ENCODE measurements around the gene MEGF11.

Gene MEGF11

DNA sequence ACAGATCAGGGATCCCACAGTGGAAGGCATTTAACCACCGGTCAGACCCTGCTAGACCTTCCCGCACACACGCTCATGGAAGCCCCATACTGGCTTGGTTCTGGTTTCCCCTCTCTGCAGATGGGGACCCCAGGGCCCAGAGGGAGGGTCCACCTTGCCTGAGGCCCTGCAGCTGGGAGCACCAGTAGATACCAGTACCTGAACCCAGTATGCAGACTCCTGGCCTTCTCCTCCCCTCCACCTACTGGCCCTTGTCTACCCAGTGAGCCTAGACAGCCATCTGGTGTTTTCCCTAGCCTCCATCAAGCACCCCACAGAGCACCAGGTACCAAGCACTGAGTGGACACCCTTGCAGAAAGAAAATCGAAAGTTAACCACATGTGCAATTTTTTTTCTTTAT lies 65.1 kb downstream of the MEGF11 start:
- H3K9me3 ChIP-seq (ENCODE audit: control insufficient read depth, low read length): no peaks in the 10 kb centered on the region
- H3K4me3 ChIP-seq (ENCODE audit: low read depth, low read length): no peak overlapping the region
- TF ChIP-seq, protein P1, sequence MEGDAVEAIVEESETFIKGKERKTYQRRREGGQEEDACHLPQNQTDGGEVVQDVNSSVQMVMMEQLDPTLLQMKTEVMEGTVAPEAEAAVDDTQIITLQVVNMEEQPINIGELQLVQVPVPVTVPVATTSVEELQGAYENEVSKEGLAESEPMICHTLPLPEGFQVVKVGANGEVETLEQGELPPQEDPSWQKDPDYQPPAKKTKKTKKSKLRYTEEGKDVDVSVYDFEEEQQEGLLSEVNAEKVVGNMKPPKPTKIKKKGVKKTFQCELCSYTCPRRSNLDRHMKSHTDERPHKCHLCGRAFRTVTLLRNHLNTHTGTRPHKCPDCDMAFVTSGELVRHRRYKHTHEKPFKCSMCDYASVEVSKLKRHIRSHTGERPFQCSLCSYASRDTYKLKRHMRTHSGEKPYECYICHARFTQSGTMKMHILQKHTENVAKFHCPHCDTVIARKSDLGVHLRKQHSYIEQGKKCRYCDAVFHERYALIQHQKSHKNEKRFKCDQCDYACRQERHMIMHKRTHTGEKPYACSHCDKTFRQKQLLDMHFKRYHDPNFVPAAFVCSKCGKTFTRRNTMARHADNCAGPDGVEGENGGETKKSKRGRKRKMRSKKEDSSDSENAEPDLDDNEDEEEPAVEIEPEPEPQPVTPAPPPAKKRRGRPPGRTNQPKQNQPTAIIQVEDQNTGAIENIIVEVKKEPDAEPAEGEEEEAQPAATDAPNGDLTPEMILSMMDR (IDR thresholded peaks at IDR 0.05): no peak
- no peak overlapping the region for H3K4me2 ChIP-seq (ENCODE audit: low read length)
- no peak overlapping the region for H2AFZ ChIP-seq
- no peaks in the 10 kb centered on the region for H3K79me2 ChIP-seq
- H3K36me3 ChIP-seq (ENCODE audit: control insufficient read depth, insufficient read depth, low read length): no peaks in the 10 kb centered on the region
- H3K27me3 ChIP-seq (ENCODE audit: control insufficient read depth, insufficient read depth, low read length): no peaks in the 10 kb centered on the region
- no peak overlapping the region for H3K27ac ChIP-seq
- no peaks in the 10 kb centered on the region for H3K4me1 ChIP-seq
- H3K9ac ChIP-seq: no peak overlapping the region

DNA sequence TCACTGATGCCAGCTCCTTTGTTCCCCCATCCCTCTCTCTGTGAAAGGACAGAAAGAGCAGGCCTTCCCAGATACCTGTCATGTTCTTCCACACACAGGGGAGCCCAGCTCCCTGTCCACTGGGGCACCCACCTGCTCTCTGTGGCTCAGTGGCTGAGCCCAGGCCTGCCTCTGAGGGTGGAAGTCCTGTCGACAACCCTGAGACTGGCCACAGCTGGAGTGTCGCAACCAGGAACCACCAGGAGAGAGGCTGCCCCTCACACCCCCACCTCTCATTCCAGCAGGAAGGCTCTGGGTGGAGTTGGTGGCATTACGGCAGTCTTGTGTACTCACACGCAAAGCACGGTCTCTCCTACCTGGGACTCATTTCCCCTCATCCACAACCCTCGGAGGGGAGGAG lies 66.3 kb downstream of the MEGF11 start:
- Histone ChIP-seq H3K27me3 (ENCODE audit: control insufficient read depth, insufficient read depth, low read length) (no peaks in the 10 kb centered on the region), H3K4me3 (ENCODE audit: low read depth, low read length) (no peak overlapping the region), H3K9ac (no peak overlapping the region), H3K36me3 (ENCODE audit: control insufficient read depth, insufficient read depth, low read length) (no peaks in the 10 kb centered on the region), H3K79me2 (no peaks in the 10 kb centered on the region), H3K4me1 (no peaks in the 10 kb centered on the region), H2AFZ (no peak overlapping the region), H3K4me2 (ENCODE audit: low read length) (no peak overlapping the region), H3K27ac (no peak overlapping the region), H3K9me3 (ENCODE audit: control insufficient read depth, low read length) (no peaks in the 10 kb centered on the region)
- TF ChIP-seq, protein P1 (IDR thresholded peaks at IDR 0.05): no peak

DNA sequence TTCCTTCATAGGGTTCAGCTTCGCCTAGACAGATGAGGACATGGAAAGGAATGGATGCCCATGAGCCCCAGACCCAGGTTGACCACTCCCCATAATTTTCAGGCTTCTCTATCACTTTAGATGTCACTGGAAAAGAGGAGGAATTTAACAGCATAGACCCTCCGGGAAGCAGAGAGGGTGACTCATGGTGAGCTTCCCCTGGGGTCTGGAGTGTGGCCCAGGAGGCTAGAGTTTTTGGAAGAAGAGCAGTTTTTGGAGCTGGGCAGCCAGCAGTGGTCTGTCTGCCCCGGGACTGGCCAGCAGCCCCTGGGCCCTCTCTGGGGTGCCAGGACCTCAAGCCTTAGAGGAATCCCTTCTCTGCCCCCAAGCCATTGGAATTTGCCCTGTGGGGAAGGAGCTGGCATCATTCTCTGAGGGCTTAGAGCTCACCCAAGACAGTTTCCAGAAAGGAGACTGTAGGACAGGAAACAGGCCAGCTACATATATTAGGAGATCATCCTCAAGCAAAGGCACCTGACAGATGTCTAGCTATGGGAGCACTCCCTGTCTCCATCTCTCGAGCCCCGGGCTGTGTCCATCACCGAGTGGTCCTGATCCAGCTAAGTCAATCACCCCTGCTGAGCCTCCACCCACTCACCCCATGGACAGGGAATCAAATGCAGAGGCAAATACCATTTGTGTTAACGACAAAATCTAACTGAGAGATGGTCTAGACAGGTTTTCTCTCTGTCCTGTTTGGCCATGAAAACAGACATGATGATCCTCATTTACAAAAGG lies 67.3 kb downstream of the MEGF11 start:
- no peak overlapping the region for H2AFZ ChIP-seq
- H3K36me3 ChIP-seq (ENCODE audit: control insufficient read depth, insufficient read depth, low read length): no peaks in the 10 kb centered on the region
- H3K9ac ChIP-seq: no peak overlapping the region
- H3K4me3 ChIP-seq (ENCODE audit: low read depth, low read length): no peak overlapping the region
- H3K4me1 ChIP-seq: no peaks in the 10 kb centered on the region
- no peaks in the 10 kb centered on the region for H3K79me2 ChIP-seq
- no peaks in the 10 kb centered on the region for H3K9me3 ChIP-seq (ENCODE audit: control insufficient read depth, low read length)
- H3K27me3 ChIP-seq (ENCODE audit: control insufficient read depth, insufficient read depth, low read length): no peaks in the 10 kb centered on the region
- TF ChIP-seq, protein P1 (IDR thresholded peaks at IDR 0.05): no peak
- H3K27ac ChIP-seq: no peak overlapping the region
- no peak overlapping the region for H3K4me2 ChIP-seq (ENCODE audit: low read length)

DNA sequence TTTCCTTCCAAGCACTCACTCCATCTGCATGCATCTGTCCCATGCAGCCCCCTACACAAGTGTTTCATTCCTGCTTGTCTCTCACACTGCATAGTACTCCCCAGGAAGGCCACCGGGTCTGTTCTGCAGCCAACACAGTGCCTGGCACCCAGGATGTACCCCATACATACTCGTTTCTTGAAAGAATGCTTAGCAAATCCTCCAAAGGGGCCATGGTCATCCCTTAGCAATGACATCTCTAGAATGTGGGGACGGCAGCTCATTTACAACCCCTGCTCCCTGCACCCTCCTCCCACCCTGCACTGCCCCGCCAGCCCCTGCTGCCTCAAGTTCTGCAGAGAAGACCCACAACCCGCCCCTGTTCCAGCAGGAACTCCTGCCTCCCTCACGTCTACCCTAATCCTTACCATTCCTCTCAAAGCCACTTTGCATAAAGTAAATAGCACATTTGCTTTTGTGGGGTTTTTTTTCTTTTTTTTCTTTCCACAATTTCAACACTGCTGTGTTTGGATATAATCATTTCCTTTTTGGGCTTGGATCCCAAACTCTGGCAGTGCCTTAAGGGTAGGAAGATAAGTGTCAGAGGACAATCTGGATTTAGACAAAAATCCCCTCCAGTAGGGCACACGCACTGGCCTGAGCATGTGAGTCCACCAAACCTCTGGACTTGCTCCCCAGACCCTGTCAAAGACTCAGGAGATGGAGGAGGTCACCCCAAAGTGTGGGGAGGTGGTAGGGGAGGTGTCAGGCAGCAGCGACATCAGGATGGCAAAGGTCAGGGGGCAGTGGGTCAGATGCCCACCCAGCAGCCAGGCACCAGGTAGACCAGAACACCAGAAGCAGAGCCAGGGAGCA lies 68.4 kb downstream of the MEGF11 start:
- H3K27ac ChIP-seq: no peak overlapping the region
- H3K79me2 ChIP-seq: no peaks in the 10 kb centered on the region
- no peak overlapping the region for H3K4me2 ChIP-seq (ENCODE audit: low read length)
- H3K36me3 ChIP-seq (ENCODE audit: control insufficient read depth, insufficient read depth, low read length): no peaks in the 10 kb centered on the region
- no peak overlapping the region for H3K4me3 ChIP-seq (ENCODE audit: low read depth, low read length)
- no peaks in the 10 kb centered on the region for H3K4me1 ChIP-seq
- H3K9ac ChIP-seq: no peak overlapping the region
- TF ChIP-seq, protein P1 (IDR thresholded peaks at IDR 0.05): no peak
- H3K9me3 ChIP-seq (ENCODE audit: control insufficient read depth, low read length): no peaks in the 10 kb centered on the region
- no peaks in the 10 kb centered on the region for H3K27me3 ChIP-seq (ENCODE audit: control insufficient read depth, insufficient read depth, low read length)
- H2AFZ ChIP-seq: no peak overlapping the region

Data from parathyroid adenoma (tissue), 2 donors.